ENCODE data around the gene CD2BP2. TPM values are rescaled to one million over a fixed set of nuclear protein-coding genes. Genes with fewer than 3 reads are reported as not detected.

Gene CD2BP2
- total RNA-seq, 2 experiments from 2014 or later, result 39.1 to 41.7 TPM

DNA sequence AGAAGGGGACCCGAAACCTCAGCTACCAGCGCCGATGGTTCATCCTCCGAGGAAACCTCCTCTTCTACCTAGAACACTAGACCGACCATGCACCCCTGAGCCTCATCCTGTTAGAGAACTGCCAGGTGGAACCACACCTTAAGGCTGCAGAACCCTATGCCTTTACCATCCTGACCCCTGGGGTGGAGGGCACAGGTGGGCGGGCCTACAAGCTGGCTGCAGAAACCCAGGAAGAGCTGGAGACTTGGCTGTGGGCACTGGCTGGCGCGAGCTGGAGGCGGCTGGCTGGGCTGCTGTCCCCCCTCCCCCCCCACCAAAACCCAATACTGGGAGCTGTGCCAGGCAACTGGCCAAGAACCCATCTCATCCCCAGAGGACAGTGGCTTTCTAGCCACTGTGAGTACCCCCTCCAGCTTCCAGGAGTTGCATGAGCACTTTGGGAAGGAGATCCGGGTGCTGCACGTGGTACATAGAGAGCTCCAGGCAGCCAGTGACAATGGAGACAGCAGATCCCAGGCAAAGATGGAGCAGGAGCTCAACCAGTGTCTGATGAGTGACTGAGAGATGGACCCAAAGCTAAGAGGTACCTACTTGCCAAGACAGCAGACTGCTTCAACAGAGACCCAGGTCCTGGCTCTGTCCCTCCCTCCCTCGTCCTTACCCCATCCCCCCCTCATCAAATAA is 1.4 kb upstream of the CD2BP2 start:
- intact Hi-C loops (cut with DNase I, micrococcal nuclease), result loop anchor here (5.0 to 10.0 kb wide), 2 partner anchors 48 to 201 kb away; partner anchors contain the start of genes ZNF771 (in 2 of the 2) and ZNF764 (in 1 of the 2)
- Mint-ChIP-seq H3K4me3 (peak overlapping the region; percentile 91), H3K27me3 (no peaks in the 10 kb centered on the region), H3K9me3 (no peaks in the 10 kb centered on the region), H3K36me3 (ENCODE audit: low read depth) (peaks cover 73% of the 10 kb centered on the region), H3K4me1 (ENCODE audit: low read depth) (peaks cover 24% of the 10 kb centered on the region), H3K27ac (peak overlapping the region; percentile 89)
- Histone ChIP-seq H3K36me3 (ENCODE audit: insufficient read depth, low read length) (peaks cover 47% of the 10 kb centered on the region), H3K27me3 (ENCODE audit: control insufficient read depth in 1 of 2, insufficient read depth in 2 of 2, low read length in 2 of 2) (no peaks in the 10 kb centered on the region), H3K9me3 (ENCODE audit: control insufficient read depth in 1 of 2, insufficient read depth in 1 of 2, low read length in 2 of 2) (no peaks in the 10 kb centered on the region), H3K4me1 (ENCODE audit: insufficient read depth, low read length) (peaks cover 35% of the 10 kb centered on the region), H3K4me3 (ENCODE audit: low read length) (no peak overlapping the region), H3K27ac (ENCODE audit: low read depth in 1 of 2, low read length in 2 of 2) (peak overlapping the region; percentile 92 to 99)
- peak in 2 of 14 experiments; percentile 31 to 39 for DNase-seq
- no peak for TF ChIP-seq CTCF (IDR thresholded peaks at IDR 0.05)
- no peak for ATAC-seq (ENCODE audit: poor library complexity)
- POLR2A ChIA-PET, result interaction anchor here (0.9 to 4.6 kb wide), 7 partner anchors 12 to 291 kb away, joined by 3 to 17 read pairs (median 5); partner anchors contain the start of gene ALDOA
- CTCF ChIA-PET, result interaction anchor here (0.9 kb wide), 1 partner anchor 10 kb away, joined by 3 read pairs; no protein-coding TSS in a partner anchor

DNA sequence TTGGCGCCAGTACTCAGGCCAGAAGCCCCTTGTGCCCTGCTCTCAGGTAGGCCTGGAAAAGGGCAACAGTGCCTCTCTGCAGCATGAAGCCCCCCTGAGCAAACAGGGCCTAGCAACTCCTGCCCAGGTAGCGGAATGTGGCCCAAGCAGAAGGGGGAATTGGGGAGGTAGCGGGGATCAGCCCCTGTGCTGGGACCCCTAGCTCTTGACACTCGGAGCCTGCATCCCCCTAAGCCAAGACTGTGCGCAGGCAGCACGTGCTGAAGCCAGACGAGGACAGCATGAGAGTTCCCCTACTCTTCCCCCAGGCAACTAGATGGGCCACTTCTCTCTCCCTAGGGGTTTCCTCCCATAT is 823 bp upstream of the CD2BP2 start:
- TF ChIP-seq CTCF (IDR thresholded peaks at IDR 0.05), result no peak
- peak in 1 of 14 experiments; percentile 39 for DNase-seq
- ChIA-PET CTCF (no interaction called here), POLR2A (interaction anchor here (1.0 to 4.6 kb wide), 9 partner anchors 12 to 290 kb away, joined by 3 to 19 read pairs (median 10); partner anchors contain the start of genes ALDOA, CORO1A and TBC1D10B)
- Mint-ChIP-seq H3K9me3 (no peaks in the 10 kb centered on the region), H3K4me3 (peak overlapping the region; percentile 91), H3K27me3 (no peaks in the 10 kb centered on the region), H3K36me3 (ENCODE audit: low read depth) (peaks cover 74% of the 10 kb centered on the region), H3K4me1 (ENCODE audit: low read depth) (peaks cover 24% of the 10 kb centered on the region), H3K27ac (peak overlapping the region; percentile 89)
- peaks cover 35% of the 10 kb centered on the region for H3K4me1 ChIP-seq (ENCODE audit: insufficient read depth, low read length)
- H3K36me3 ChIP-seq (ENCODE audit: insufficient read depth, low read length), result peaks cover 53% of the 10 kb centered on the region
- H3K27me3 ChIP-seq (ENCODE audit: control insufficient read depth in 1 of 2, insufficient read depth in 2 of 2, low read length in 2 of 2), result no peaks in the 10 kb centered on the region
- ATAC-seq (ENCODE audit: poor library complexity), result no peak
- H3K27ac ChIP-seq (ENCODE audit: low read depth in 1 of 2, low read length in 2 of 2), result peak overlapping the region; percentile 92 to 99
- intact Hi-C loops (cut with DNase I, micrococcal nuclease), result loop anchor here (1.0 to 10.0 kb wide), 6 partner anchors 14 to 201 kb away; partner anchors contain the start of genes TBC1D10B (in 2 of the 2), ZNF771 (in 2 of the 2) and ZNF764 (in 1 of the 2)
- H3K4me3 ChIP-seq (ENCODE audit: low read length), result peak overlapping the region; percentile 98
- no peaks in the 10 kb centered on the region for H3K9me3 ChIP-seq (ENCODE audit: control insufficient read depth in 1 of 2, insufficient read depth in 1 of 2, low read length in 2 of 2)

DNA sequence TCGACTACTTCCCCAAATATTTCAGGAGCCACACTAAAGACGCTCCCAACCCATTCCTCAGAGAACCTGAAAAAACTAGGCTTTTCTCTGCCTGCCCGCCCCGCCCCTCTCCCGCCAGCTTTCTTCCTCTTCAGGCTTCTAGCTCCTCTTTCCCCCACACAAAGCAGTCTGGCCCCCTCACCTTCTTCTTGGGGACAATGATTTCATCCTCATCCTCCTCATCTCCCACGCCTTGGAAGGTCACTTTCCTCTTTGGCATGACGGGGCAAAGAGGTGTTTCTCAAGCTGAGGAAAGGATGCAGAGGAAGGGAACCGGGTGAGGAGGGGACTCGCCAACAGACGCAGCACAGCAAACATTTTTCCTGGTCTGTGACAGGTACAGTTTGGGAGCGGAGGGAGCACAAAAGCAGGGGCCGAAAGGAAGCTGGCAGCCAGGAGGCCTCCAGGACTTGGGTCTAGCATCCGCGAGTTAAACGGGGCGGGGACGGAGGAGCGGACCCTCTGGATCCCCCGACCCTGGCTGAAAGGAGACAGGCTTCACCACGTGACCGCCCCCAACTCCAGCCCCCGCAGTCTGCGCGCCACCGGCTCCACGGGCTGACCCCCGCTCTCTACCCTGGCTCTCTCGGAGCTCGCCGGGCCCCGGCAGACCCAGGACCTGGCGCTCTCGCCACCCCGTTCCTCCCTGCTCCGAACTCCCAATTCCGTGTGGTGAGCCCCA is 525 bp downstream of the CD2BP2 start:
- DNase-seq, result peak in 2 of 14 experiments; percentile 18 to 22
- Mint-ChIP-seq H3K4me1 (ENCODE audit: low read depth) (peaks cover 32% of the 10 kb centered on the region), H3K36me3 (ENCODE audit: low read depth) (peaks cover 76% of the 10 kb centered on the region), H3K27me3 (no peaks in the 10 kb centered on the region), H3K27ac (peak overlapping the region; percentile 89), H3K4me3 (peak overlapping the region; percentile 91), H3K9me3 (no peaks in the 10 kb centered on the region)
- intact Hi-C loops (cut with DNase I, micrococcal nuclease), result loop anchor here (1.0 to 10.0 kb wide), 6 partner anchors 16 to 203 kb away; partner anchors contain the start of genes TBC1D10B (in 2 of the 2), ZNF771 (in 2 of the 2) and ZNF764 (in 1 of the 2)
- peak overlapping the region; percentile 92 to 99 for H3K27ac ChIP-seq (ENCODE audit: low read depth in 1 of 2, low read length in 2 of 2)
- H3K36me3 ChIP-seq (ENCODE audit: insufficient read depth, low read length), result peaks cover 56% of the 10 kb centered on the region
- no peaks in the 10 kb centered on the region for H3K27me3 ChIP-seq (ENCODE audit: control insufficient read depth in 1 of 2, insufficient read depth in 2 of 2, low read length in 2 of 2)
- peaks cover 35% of the 10 kb centered on the region for H3K4me1 ChIP-seq (ENCODE audit: insufficient read depth, low read length)
- peak; percentile 35 for ATAC-seq (ENCODE audit: poor library complexity)
- no peak for TF ChIP-seq CTCF (IDR thresholded peaks at IDR 0.05)
- ChIA-PET POLR2A (interaction anchor here (0.8 to 4.6 kb wide), 10 partner anchors 10 to 289 kb away, joined by 3 to 19 read pairs (median 8); partner anchors contain the start of genes ALDOA, CORO1A, DCTPP1 and SEPTIN1), CTCF (interaction anchor here (0.6 to 2.1 kb wide), 4 partner anchors 16 to 55 kb away, joined by 3 to 9 read pairs (median 4); partner anchors contain the start of genes TBC1D10B and ZNF771)
- peak overlapping the region; percentile 98 for H3K4me3 ChIP-seq (ENCODE audit: low read length)
- no peaks in the 10 kb centered on the region for H3K9me3 ChIP-seq (ENCODE audit: control insufficient read depth in 1 of 2, insufficient read depth in 1 of 2, low read length in 2 of 2)
